GM19193 (cell line): ENCODE results near the gene PCLO.

ENCODE experiments used
- POLR2A ChIP-seq: IDR thresholded peaks from 4 replicates; pipeline ENCODE4 v1.6.1; 2011; ENCODE audit not compliant: insufficient read depth, insufficient read length; ENCODE audit errors: extremely low read depth

The PCLO gene

DNA sequence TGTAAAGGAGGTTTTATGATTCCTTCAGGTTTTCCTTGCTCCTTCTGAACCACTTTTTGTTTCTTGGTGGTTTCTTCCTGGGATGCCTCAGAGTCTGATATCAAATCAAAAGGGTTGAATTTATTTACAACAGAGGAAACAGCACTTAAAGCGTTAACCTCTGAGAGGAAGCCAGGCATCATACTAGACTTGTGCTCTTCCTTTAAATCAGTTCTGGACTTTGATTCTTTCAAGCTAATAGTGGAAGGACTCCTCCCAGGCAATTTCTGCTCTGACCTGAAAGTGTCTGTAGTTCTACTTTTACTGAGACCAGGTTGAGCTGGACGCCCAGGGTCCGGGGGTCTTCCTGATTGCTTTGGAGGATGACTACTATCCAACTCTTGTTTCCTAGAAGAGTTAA is 6.7 kb downstream of the PCLO start:
- no peak for TF ChIP-seq POLR2A

GRCh38 chr7:83155407-83155806 is 7.3 kb downstream of the PCLO start:
- no peak for TF ChIP-seq POLR2A

DNA sequence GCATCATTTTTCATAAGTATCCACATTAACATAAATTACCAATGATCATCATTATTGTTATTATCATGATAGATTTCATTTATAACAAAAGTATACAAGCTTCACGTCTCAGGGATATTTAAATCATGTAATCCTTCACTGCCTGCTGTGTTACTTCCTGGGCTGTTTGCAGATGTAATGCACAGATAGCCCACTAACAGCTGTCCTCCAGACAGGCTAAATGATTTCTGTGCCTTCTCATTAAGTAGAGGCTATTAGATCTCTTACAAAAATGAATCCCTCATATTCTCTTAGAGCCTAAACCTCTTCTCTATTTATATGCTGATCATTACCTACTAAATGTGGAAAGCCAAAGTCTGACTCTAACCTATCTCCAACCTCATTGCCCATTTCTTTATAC is 9.3 kb downstream of the PCLO start:
- TF ChIP-seq POLR2A = no peak

DNA sequence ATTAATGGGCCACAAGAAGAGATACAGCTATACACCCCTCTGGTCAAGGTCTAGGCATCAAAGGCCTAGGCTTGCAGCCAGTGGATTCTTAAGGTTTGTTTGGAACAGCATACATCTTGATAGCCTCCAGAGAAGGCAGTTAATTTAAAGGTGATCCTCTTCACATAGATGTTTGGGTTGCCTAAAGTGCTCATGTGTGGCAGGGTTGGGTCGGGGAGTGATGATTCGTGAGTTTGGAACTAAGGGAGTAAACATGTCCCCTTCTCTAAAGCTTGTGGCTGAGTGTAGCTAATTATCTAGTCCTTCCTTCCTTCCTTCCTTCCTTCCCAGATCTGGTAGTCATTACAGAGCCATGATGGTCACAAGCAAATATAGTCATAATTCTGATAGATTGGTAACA is 12.4 kb downstream of the PCLO start:
- no peak for TF ChIP-seq POLR2A

- no peak for TF ChIP-seq POLR2A
Measured at GRCh38 chr7:83149466-83149865, 13.2 kb downstream of the PCLO start.

DNA sequence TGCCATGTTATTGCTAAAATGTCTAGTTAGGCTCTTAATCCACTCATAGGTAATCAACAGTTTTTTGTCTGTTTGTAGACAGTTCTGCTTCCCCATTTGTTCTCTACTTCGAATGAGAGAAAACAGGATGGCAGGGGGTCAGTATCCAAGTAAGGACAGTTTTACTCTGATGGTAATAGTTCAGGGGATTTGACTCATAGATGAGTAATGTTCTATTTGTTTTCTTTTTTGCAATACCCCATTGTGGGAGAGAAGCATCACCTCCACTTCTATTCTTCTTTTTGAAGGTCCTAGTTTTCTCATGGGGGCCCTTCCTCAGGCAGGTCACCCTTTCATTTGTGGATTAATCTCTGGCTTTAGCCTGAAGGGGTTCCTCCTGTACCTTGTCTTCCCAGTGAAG is 13.9 kb downstream of the PCLO start:
- TF ChIP-seq POLR2A = no peak

DNA sequence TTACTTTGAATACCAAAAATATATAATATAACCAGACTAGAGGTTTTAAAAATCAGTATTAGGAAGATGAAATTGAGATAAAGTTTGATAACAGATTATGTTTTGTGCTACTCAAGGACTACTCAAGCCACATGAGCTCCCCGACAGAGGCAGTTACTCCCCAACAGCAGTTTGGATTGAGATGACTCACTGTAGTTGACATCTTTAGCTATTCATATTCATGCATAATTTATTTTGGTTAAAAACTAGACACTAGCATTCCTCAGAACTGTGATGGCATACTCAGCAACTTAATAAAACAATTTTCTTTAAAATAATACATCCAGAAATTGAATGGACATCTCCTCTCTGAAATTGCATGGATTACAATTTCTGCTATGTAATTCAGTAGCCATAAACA is 19.6 kb downstream of the PCLO start:
- TF ChIP-seq POLR2A = no peak

DNA sequence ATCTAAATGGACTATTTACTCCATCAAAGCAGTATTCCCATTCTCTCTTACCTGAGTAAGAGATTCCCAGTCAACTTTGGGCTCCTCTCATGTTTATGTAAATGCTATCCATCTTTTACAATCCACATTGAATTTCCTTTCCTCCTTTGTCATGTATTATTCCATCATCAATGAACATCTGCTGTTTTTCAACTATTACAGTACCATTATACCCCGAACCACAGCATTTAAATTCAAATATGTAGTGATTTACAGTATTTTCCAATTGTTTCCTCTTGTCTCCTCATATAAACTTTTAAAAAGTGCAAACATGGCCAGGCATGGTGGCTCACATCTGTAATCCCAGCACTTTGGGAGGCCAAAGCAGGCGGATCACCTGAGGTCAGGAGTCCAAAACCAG is 20.3 kb downstream of the PCLO start:
- TF ChIP-seq POLR2A = no peak

- TF ChIP-seq POLR2A = no peak
Measured at GRCh38 chr7:83141927-83142326, 20.8 kb downstream of the PCLO start.

- no peak for TF ChIP-seq POLR2A
Measured at GRCh38 chr7:83130623-83131545, 31.8 kb downstream of the PCLO start.

DNA sequence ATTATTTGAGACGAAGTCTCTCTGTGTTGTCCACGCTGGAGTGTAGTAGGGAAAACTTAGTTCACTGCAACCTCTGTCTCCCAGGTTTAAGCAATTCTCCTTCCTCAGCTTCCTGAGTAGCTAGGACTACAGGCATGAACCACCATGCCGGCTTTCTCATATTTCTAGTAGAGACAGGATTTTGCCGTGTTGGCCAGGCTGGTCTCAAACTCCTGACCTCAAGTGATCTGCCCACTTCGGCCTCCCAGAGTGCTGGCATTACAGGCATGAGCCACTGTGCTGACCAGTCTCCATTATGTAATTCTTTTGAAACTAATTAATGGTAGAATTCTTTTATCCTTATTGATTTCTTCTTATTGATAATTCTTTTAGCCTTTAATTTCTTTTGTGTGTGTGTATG is 32.5 kb downstream of the PCLO start:
- no peak for TF ChIP-seq POLR2A

- TF ChIP-seq POLR2A = no peak
Measured at GRCh38 chr7:83119494-83119893, 43.2 kb downstream of the PCLO start.

DNA sequence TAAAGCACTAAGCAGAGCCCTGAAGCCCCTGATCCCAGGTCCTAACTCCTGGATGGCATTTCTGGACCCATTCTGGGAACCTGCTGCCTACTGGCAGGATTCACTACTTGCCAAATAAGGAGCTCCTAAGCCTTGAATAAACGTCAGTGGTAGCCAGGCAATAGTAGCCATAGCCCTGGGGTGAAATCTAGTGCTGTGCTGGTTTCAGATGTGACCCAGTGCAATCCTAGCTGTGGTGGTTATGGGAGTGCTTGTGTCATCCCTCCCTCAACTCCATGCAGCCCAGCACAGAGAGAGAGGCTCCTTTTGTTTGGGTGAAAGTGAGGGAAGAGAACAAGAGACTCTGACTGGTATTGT is 43.7 kb downstream of the PCLO start:
- no peak for TF ChIP-seq POLR2A

DNA sequence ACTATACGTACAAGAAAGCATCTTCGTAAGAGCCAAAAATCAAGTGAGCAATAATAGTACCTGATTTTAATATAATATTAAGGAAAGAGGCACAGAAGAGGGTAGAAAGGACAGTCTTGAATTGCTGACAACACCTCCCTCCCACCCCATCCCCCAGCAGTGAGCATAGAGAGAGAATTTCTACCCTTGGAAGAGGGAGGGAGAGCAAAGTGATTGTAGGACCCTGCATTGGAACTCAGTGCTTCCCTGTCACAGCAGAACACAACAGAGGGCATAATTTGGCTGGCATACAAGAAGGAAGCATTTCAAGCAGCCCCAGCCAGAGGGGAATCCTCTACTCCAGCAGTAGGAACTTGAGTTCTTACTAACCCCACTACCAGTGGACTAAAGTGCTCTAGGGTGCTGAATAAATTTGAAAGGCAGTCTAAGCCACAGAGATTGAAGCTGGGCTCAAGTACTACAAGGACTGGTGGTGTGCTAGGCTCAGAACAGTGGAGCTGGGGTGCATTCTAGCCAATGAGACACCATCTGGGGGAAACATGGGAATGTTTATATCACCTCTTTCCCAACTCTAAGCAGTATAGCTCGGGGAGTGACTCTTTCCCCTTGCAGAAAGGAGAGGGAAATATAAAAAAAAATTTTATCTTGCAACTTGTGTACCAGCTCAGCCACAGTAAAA is 44.2 kb downstream of the PCLO start:
- TF ChIP-seq POLR2A = no peak

GRCh38 chr7:83117466-83117865 is 45.2 kb downstream of the PCLO start:
- no peak for TF ChIP-seq POLR2A

- TF ChIP-seq POLR2A = no peak
Measured at GRCh38 chr7:83111391-83111790, 51.3 kb downstream of the PCLO start.
